ENCODE results near the gene NEDD4.

DNA sequence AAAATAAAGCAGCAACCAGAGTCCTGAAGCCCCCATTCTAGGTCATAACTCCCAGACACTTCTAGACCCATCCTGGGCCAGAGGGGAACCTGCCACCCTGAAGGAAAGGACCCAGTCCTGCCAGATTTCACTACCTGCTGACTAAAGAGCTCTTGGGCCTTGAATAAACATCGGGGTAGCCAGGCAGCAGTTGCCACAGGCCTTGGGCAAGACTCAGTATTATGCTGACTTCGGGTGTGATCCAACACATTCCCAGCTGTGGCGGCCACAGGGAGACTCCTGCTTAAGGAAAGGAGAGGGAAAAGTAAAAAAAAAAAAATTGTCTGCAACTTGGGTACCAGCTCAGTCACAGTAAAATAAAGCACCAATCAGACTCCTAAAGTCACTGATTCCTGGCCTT, 23.8 kb downstream of the NEDD4 start:
- TF ChIP-seq, protein P1, sequence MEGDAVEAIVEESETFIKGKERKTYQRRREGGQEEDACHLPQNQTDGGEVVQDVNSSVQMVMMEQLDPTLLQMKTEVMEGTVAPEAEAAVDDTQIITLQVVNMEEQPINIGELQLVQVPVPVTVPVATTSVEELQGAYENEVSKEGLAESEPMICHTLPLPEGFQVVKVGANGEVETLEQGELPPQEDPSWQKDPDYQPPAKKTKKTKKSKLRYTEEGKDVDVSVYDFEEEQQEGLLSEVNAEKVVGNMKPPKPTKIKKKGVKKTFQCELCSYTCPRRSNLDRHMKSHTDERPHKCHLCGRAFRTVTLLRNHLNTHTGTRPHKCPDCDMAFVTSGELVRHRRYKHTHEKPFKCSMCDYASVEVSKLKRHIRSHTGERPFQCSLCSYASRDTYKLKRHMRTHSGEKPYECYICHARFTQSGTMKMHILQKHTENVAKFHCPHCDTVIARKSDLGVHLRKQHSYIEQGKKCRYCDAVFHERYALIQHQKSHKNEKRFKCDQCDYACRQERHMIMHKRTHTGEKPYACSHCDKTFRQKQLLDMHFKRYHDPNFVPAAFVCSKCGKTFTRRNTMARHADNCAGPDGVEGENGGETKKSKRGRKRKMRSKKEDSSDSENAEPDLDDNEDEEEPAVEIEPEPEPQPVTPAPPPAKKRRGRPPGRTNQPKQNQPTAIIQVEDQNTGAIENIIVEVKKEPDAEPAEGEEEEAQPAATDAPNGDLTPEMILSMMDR (IDR thresholded peaks at IDR 0.05): no peak
- TF ChIP-seq TCF7L2 (IDR thresholded peaks at IDR 0.05; ENCODE audit: low read depth, low read length) (no peak), POLR2AphosphoS5 (IDR thresholded peaks at IDR 0.05; ENCODE audit: low read depth, low read length) (no peak), REST (IDR thresholded peaks at IDR 0.05; ENCODE audit: insufficient read depth in 1 of 2, low read depth in 2 of 2, low read length in 1 of 2) (no peak)

Data from Panc1 (cell line).